Kidney epithelial cell (primary cell): ENCODE results near the gene CDK7. TPM values are rescaled to one million over a fixed set of nuclear protein-coding genes. Genes with fewer than 3 reads are reported as not detected.

Experiments
- DNase-seq: peaks from one replicate; pipeline ENCODE4 v3.0.0-alpha.2; 2010; ENCODE audit warnings: low read depth
- H3K27me3 ChIP-seq: 2 replicates; pipeline ENCODE4 v1.6.0; 2011; ENCODE audit warnings: low read length; ENCODE audit not compliant: control insufficient read depth, insufficient read depth
- H3K36me3 ChIP-seq: 2 replicates; pipeline ENCODE4 v1.5.1; 2011; ENCODE audit warnings: low read length; ENCODE audit not compliant: control insufficient read depth, insufficient read depth
- H3K4me3 ChIP-seq: 2 replicates; pipeline ENCODE4 v1.5.1; 2011; ENCODE audit warnings: low read depth, mild to moderate bottlenecking, control low read depth, low read length
- CTCF ChIP-seq: IDR thresholded peaks from 2 replicates; pipeline ENCODE4 v1.5.1; 2011; ENCODE audit warnings: mild to moderate bottlenecking, moderate library complexity, low read length, control low read depth, inconsistent platforms; ENCODE audit not compliant: insufficient read depth, poor library complexity, severe bottlenecking
- total RNA-seq: library from RNA; depleted of rRNA; stranded (reverse); fragments of >200 nt; gene quantifications from 2 replicates; pipeline ENCODE4 v1.2.3, GENCODE V29; 2015

The CDK7 gene
- total RNA-seq: 50.3 and 52.8 TPM in 2 replicates

- no peaks in the 10 kb centered on the region for H3K27me3 ChIP-seq
- H3K36me3 ChIP-seq: no peaks in the 10 kb centered on the region
- H3K4me3 ChIP-seq: peak within 1 kb of the TSS; percentile 91
- DNase-seq: peak; percentile 74
- no peak for TF ChIP-seq CTCF
Measured at GRCh38 chr5:69234457-69235268, at the start of gene CDK7. TSS of gene CDK7 (plus strand) at chr5:69234886. CDS start at chr5:69234976, 90 bp downstream.

GRCh38 chr5:69187342-69187741 lies 47.3 kb upstream of the CDK7 start:
- TF ChIP-seq CTCF: no peak
- Histone ChIP-seq H3K27me3 (no peaks in the 10 kb centered on the region), H3K36me3 (no peaks in the 10 kb centered on the region), H3K4me3 (no peak overlapping the region)
- no peak for DNase-seq

GRCh38 chr5:69188811-69189161 lies 45.9 kb upstream of the CDK7 start:
- Histone ChIP-seq H3K4me3 (peak overlapping the region; percentile 66), H3K36me3 (no peaks in the 10 kb centered on the region), H3K27me3 (no peaks in the 10 kb centered on the region)
- TF ChIP-seq CTCF: no peak
- no peak for DNase-seq

GRCh38 chr5:69189162-69190086 lies 45.3 kb upstream of the CDK7 start, which contains the start of gene CENPH:
TSS of gene CENPH (plus strand) at chr5:69189583. CDS start at chr5:69189635, 52 bp downstream.
- Histone ChIP-seq H3K27me3 (no peaks in the 10 kb centered on the region), H3K4me3 (peak within 1 kb of the TSS; percentile 66), H3K36me3 (no peaks in the 10 kb centered on the region)
- peak; percentile 61 for DNase-seq
- no peak for TF ChIP-seq CTCF

GRCh38 chr5:69202497-69202896 lies 32.2 kb upstream of the CDK7 start:
- H3K36me3 ChIP-seq: no peaks in the 10 kb centered on the region
- no peak overlapping the region for H3K4me3 ChIP-seq
- DNase-seq: no peak
- H3K27me3 ChIP-seq: no peaks in the 10 kb centered on the region
- TF ChIP-seq CTCF: no peak
